SU-DHL-6 (cell line): ENCODE results near the gene DOCK1.

Source experiments
- H2AFZ ChIP-seq: fragments of 200-600 bp; sonication (generic); 2 replicates; pipeline ENCODE4 v1.6.1; 2014; ENCODE audit warnings: low read depth, mild to moderate bottlenecking, moderate library complexity, mixed read lengths, antibody characterized with exemption, low read length; ENCODE audit not compliant: severe bottlenecking
- H3F3A ChIP-seq: fragments of 200-600 bp; shearing (Covaris generic); 2 replicates; pipeline ENCODE4 v1.6.0; 2016; ENCODE audit warnings: antibody characterized with exemption, mild to moderate bottlenecking; ENCODE audit not compliant: insufficient read depth
- H3K27ac ChIP-seq: fragments of 200-600 bp; sonication (generic); 2 replicates; pipeline ENCODE4 v1.5.1; 2016; ENCODE audit warnings: low read depth, mild to moderate bottlenecking, low read length, moderate library complexity, mixed read lengths
- H3K27me3 ChIP-seq: fragments of 200-600 bp; sonication (generic), shearing (Covaris generic); 2 replicates; pipeline ENCODE4 v1.6.0; 2014; ENCODE audit warnings: mild to moderate bottlenecking, low read length
- H3K36me3 ChIP-seq: fragments of 200-600 bp; sonication (generic); 2 replicates; pipeline ENCODE4 v1.6.1; 2014; ENCODE audit warnings: mild to moderate bottlenecking, low read length, mixed read lengths
- H3K4me2 ChIP-seq: fragments of 300-600, 200-600 bp; shearing (Covaris generic), sonication (generic); 2 replicates; pipeline ENCODE4 v1.6.0; 2014; ENCODE audit warnings: low read length, low read depth, mild to moderate bottlenecking; ENCODE audit not compliant: poor library complexity, severe bottlenecking
- H3K4me3 ChIP-seq: fragments of 200-600 bp; sonication (generic); 2 replicates; pipeline ENCODE4 v1.5.1; 2014; ENCODE audit warnings: antibody characterized with exemption, low read length, mild to moderate bottlenecking, mixed read lengths; ENCODE audit not compliant: insufficient read depth, poor library complexity, severe bottlenecking
- H3K79me2 ChIP-seq: fragments of 200-600 bp; sonication (generic); 2 replicates; pipeline ENCODE4 v1.6.1; 2014; ENCODE audit warnings: mild to moderate bottlenecking, low read length, moderate library complexity; ENCODE audit not compliant: insufficient read depth
- H3K9ac ChIP-seq: fragments of 200-600 bp; sonication (generic); 2 replicates; pipeline ENCODE4 v1.7.0; 2014; ENCODE audit warnings: mild to moderate bottlenecking, low read length
- H3K9me2 ChIP-seq: fragments of 200-600 bp; sonication (generic); replicated peaks from 2 replicates; pipeline ENCODE4 v1.6.1; 2014; ENCODE audit warnings: low read length; ENCODE audit not compliant: insufficient read depth
- H3K9me3 ChIP-seq: fragments of 200-600 bp; sonication (generic); 2 replicates; pipeline ENCODE4 v1.6.1; 2014; ENCODE audit warnings: low read length, mixed read lengths; ENCODE audit not compliant: insufficient read depth
- H4K20me1 ChIP-seq: fragments of 200-600 bp; sonication (generic); 2 replicates; pipeline ENCODE4 v1.6.1; 2014; ENCODE audit warnings: low read depth, mild to moderate bottlenecking, antibody characterized with exemption, low read length, moderate library complexity, mixed read lengths
- EZH2phosphoT487 ChIP-seq: fragments of 200-600 bp; sonication (generic), shearing (Covaris generic); conservative IDR thresholded peaks from 2 replicates; pipeline ENCODE4 v1.6.1; 2018; ENCODE audit warnings: mild to moderate bottlenecking, antibody characterized with exemption, low read length, moderate library complexity, mixed read lengths
- TF ChIP-seq, protein P1 (sequence below): fragments of 200-600 bp; sonication (generic); IDR thresholded peaks from one replicate; pipeline ENCODE4 v1.5.1; 2017; ENCODE audit warnings: antibody characterized with exemption, mild to moderate bottlenecking, low read length, moderate library complexity; ENCODE audit not compliant: insufficient read depth, poor library complexity, severe bottlenecking

DOCK1 gene

DNA sequence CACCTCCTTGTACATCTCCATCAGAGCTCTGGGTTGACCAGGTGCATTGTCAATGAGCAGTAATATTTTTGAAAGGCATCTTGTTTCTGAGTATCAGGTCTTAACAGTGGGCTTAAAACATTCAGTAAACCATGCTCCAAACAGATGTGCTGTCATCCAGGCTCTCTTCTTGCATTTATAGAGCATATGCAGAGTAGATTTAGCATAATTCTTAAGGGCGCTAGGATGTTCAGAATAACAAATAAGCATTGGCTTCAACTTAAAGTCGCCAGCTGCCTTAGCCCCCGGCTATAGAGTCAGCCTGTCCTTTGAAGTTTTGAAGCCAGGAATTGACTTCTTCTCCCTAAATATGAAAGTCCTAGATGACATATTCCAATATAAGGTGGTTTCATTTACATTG is 421.7 kb downstream of the DOCK1 start:
- H4K20me1 ChIP-seq: no peaks in the 10 kb centered on the region
- H2AFZ ChIP-seq: no peak overlapping the region
- H3K27ac ChIP-seq: no peak overlapping the region
- TF ChIP-seq, protein P1, sequence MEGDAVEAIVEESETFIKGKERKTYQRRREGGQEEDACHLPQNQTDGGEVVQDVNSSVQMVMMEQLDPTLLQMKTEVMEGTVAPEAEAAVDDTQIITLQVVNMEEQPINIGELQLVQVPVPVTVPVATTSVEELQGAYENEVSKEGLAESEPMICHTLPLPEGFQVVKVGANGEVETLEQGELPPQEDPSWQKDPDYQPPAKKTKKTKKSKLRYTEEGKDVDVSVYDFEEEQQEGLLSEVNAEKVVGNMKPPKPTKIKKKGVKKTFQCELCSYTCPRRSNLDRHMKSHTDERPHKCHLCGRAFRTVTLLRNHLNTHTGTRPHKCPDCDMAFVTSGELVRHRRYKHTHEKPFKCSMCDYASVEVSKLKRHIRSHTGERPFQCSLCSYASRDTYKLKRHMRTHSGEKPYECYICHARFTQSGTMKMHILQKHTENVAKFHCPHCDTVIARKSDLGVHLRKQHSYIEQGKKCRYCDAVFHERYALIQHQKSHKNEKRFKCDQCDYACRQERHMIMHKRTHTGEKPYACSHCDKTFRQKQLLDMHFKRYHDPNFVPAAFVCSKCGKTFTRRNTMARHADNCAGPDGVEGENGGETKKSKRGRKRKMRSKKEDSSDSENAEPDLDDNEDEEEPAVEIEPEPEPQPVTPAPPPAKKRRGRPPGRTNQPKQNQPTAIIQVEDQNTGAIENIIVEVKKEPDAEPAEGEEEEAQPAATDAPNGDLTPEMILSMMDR: no peak
- no peak for TF ChIP-seq EZH2phosphoT487
- no peaks in the 10 kb centered on the region for H3K27me3 ChIP-seq
- no peak overlapping the region for H3K4me3 ChIP-seq
- no peaks in the 10 kb centered on the region for H3K36me3 ChIP-seq
- no peaks in the 10 kb centered on the region for H3F3A ChIP-seq
- H3K4me2 ChIP-seq: no peak overlapping the region
- no peaks in the 10 kb centered on the region for H3K9me2 ChIP-seq
- H3K79me2 ChIP-seq: no peaks in the 10 kb centered on the region
- H3K9me3 ChIP-seq: no peaks in the 10 kb centered on the region
- no peak overlapping the region for H3K9ac ChIP-seq

DNA sequence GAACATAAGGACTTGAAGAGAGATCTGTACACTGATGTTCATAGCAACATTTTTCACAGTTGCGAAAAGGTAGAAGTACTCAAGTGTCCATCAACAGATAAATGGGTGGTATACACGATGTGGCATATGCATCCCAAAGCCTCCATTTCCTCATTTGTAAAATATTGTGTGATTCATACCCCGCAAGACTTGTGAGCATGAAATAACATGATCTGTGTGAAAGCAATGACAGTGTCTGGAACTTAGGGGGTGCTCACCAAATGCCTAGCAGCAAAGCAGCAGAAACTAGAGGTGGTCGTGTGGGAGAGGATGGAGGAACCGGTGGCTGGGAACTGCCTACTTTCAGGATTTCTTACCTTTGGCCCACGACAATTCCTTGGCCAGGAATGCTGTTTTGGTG is 426.5 kb downstream of the DOCK1 start:
- H3K79me2 ChIP-seq: no peaks in the 10 kb centered on the region
- H2AFZ ChIP-seq: no peak overlapping the region
- H3F3A ChIP-seq: no peaks in the 10 kb centered on the region
- H4K20me1 ChIP-seq: no peaks in the 10 kb centered on the region
- no peak overlapping the region for H3K9ac ChIP-seq
- no peaks in the 10 kb centered on the region for H3K27me3 ChIP-seq
- H3K9me2 ChIP-seq: no peaks in the 10 kb centered on the region
- no peak overlapping the region for H3K4me3 ChIP-seq
- H3K27ac ChIP-seq: no peak overlapping the region
- no peak for TF ChIP-seq EZH2phosphoT487
- TF ChIP-seq, protein P1: no peak
- no peak overlapping the region for H3K4me2 ChIP-seq
- H3K36me3 ChIP-seq: no peaks in the 10 kb centered on the region
- H3K9me3 ChIP-seq: no peaks in the 10 kb centered on the region

- no peaks in the 10 kb centered on the region for H3K9me2 ChIP-seq
- no peak overlapping the region for H3K27ac ChIP-seq
- no peaks in the 10 kb centered on the region for H4K20me1 ChIP-seq
- H3F3A ChIP-seq: no peaks in the 10 kb centered on the region
- no peak overlapping the region for H3K9ac ChIP-seq
- H2AFZ ChIP-seq: no peak overlapping the region
- no peaks in the 10 kb centered on the region for H3K27me3 ChIP-seq
- H3K79me2 ChIP-seq: no peaks in the 10 kb centered on the region
- TF ChIP-seq, protein P1: no peak
- no peak for TF ChIP-seq EZH2phosphoT487
- no peak overlapping the region for H3K4me2 ChIP-seq
- H3K4me3 ChIP-seq: no peak overlapping the region
- H3K36me3 ChIP-seq: no peaks in the 10 kb centered on the region
- no peaks in the 10 kb centered on the region for H3K9me3 ChIP-seq
Observed at GRCh38 chr10:127332631-127333030, 427.4 kb downstream of the DOCK1 start.

DNA sequence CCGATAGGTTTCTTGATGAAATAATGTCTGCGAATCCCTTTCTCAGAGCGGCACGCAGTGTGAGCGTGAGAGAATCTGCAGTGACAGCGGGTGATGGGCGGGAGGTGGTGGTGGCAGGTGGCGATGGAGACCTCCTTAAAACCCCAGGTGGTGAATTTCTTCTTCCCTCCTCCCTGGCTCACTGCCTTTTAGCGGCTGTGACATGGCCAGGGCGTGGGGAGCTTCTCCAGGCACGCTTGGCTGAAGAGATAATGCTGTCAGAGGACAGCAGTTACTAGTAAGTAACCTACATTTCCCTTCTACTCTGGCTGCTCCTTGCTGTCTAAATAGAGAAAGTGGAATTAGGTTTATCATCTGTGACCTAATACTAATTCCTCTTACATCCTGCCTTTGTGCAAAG is 432.6 kb downstream of the DOCK1 start:
- Histone ChIP-seq H3K36me3 (no peaks in the 10 kb centered on the region), H3K27me3 (no peaks in the 10 kb centered on the region), H3K4me3 (no peak overlapping the region), H3K9ac (no peak overlapping the region), H3K4me2 (no peak overlapping the region), H3F3A (no peaks in the 10 kb centered on the region), H2AFZ (no peak overlapping the region), H4K20me1 (no peaks in the 10 kb centered on the region), H3K9me2 (no peaks in the 10 kb centered on the region), H3K27ac (no peak overlapping the region), H3K79me2 (no peaks in the 10 kb centered on the region), H3K9me3 (no peaks in the 10 kb centered on the region)
- TF ChIP-seq EZH2phosphoT487: no peak
- TF ChIP-seq, protein P1: no peak
